GM18508 (cell line): ENCODE measurements around the gene ZNF578.
"Not testable (repeated sequence)": the region's sequence is repeated elsewhere in the genome, so short reads cannot be mapped to it uniquely, and the experiment has no call there.

Experiments
- ATAC-seq: cut with Tn5 transposase; IDR thresholded peaks from one replicate; pipeline ENCODE4 v1.9.1; 2021; ENCODE audit warnings: moderate number of reproducible peaks; ENCODE audit not compliant: insufficient read depth, unreplicated experiment

Gene ZNF578

GRCh38 chr19:52554216-52554971 is 101.0 kb downstream of the ZNF578 start:
- no peak for ATAC-seq

DNA sequence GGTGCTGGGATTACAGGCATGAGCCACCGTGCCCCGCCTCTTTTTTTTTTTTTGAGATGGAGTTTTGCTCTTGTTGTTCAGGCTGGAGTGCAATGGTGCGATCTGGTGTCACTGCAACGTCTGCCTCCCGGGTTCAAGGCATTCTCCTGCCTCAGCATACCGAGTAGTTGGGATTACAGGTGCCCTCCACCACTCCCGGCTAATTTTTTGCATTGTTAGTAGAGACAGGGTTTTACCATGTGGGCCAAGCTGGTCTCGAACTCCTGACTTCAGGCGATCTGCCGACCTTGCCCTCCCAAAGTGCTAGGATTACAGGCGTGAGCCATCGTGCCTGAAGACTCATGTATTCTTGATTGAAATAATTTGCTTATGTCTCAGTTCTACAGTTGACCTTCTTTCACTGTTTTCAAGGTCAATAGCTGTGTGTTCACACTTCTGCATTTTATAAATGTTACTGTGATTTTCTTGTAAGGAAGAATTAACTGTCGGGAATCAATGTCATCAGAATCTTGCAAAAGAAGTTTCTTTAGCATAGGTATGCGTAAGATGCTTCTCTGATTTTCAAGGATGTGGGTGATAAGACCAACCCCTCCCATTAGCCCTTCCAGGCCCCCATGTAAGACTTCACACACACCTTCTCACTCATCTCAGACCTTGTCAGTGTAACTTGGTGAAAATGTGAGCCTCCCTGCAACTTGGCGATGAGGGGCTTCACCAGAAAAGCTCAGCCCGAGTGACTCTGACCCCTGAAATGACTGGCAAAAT is 104.1 kb downstream of the ZNF578 start:
- ATAC-seq: no peak

- not testable (repeated sequence) for ATAC-seq
Measured at GRCh38 chr19:52558732-52559445, 105.5 kb downstream of the ZNF578 start.

DNA sequence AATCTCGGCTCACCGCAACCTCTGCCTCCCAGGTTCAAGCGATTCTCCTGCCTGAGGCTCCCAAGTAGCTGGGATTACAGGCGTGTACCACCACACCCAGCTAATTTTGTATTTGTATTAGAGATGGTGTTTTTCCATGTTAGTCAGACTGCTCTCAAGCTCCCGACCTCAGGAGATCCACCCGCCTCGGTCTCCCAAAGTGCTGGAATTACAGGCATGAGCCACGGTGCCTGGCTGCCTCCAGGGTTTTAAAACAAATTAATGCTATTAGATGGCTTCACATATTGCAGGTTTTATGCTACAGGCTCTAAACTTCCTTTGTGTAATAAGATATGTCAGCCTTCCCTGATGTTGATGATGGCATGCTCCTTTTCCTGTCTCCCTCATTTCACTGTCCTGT is 108.3 kb downstream of the ZNF578 start:
- not testable (repeated sequence) for ATAC-seq
